ENCODE results near the gene PRKCSH. TPM values are rescaled to one million over a fixed set of nuclear protein-coding genes. Genes with fewer than 3 reads are reported as not detected.

The PRKCSH gene
- total RNA-seq, 1 experiment from 2014 or later: 399 TPM

- ATAC-seq (no peak), DNase-seq (ENCODE audit: low read depth, low spot score) (no peak)
- ChIA-PET POLR2A (no interaction called here), CTCF (no interaction called here)
- Histone ChIP-seq H3K9me3 (ENCODE audit: control insufficient read depth, insufficient read depth, low read depth, low read length) (no peaks in the 10 kb centered on the region), H3K4me3 (ENCODE audit: low read depth in 2 of 2, low read length in 2 of 2) (no peak overlapping the region), H3K4me1 (ENCODE audit: control insufficient read depth, insufficient read depth, low read length) (no peaks in the 10 kb centered on the region), H3K36me3 (ENCODE audit: control insufficient read depth, insufficient read depth, low read length) (no peaks in the 10 kb centered on the region), H3K27ac (ENCODE audit: low read length) (no peak overlapping the region), H3K27me3 (ENCODE audit: control insufficient read depth, insufficient read depth, low read length) (no peaks in the 10 kb centered on the region)
- no TSS peak for BruUV-seq (replicated peaks)
- in situ Hi-C loops (cut with HindIII; ENCODE audit: low pct_unique_long_range_greater_than_20kb, low sequenced_read_pairs) (no loop called here), intact Hi-C loops (cut with micrococcal nuclease; ENCODE audit: unreplicated experiment) (no loop called here)
- TF ChIP-seq REST (IDR thresholded peaks at IDR 0.05; ENCODE audit: insufficient read depth in 1 of 2, low read depth in 2 of 2, low read length in 1 of 2): no peak
- no peak for TF ChIP-seq SIN3A (IDR thresholded peaks at IDR 0.05; ENCODE audit: borderline replicate concordance, insufficient read depth, low read depth, low read length)
- TF ChIP-seq, protein P1, sequence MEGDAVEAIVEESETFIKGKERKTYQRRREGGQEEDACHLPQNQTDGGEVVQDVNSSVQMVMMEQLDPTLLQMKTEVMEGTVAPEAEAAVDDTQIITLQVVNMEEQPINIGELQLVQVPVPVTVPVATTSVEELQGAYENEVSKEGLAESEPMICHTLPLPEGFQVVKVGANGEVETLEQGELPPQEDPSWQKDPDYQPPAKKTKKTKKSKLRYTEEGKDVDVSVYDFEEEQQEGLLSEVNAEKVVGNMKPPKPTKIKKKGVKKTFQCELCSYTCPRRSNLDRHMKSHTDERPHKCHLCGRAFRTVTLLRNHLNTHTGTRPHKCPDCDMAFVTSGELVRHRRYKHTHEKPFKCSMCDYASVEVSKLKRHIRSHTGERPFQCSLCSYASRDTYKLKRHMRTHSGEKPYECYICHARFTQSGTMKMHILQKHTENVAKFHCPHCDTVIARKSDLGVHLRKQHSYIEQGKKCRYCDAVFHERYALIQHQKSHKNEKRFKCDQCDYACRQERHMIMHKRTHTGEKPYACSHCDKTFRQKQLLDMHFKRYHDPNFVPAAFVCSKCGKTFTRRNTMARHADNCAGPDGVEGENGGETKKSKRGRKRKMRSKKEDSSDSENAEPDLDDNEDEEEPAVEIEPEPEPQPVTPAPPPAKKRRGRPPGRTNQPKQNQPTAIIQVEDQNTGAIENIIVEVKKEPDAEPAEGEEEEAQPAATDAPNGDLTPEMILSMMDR (IDR thresholded peaks at IDR 0.05): no peak
- no peak for TF ChIP-seq POLR2AphosphoS5 (IDR thresholded peaks at IDR 0.05; ENCODE audit: low read depth, low read length)
- TF ChIP-seq TCF7L2 (IDR thresholded peaks at IDR 0.05; ENCODE audit: low read depth, low read length): no peak
Observed at GRCh38 chr19:11400798-11401197, 34.6 kb upstream of the PRKCSH start.

DNA sequence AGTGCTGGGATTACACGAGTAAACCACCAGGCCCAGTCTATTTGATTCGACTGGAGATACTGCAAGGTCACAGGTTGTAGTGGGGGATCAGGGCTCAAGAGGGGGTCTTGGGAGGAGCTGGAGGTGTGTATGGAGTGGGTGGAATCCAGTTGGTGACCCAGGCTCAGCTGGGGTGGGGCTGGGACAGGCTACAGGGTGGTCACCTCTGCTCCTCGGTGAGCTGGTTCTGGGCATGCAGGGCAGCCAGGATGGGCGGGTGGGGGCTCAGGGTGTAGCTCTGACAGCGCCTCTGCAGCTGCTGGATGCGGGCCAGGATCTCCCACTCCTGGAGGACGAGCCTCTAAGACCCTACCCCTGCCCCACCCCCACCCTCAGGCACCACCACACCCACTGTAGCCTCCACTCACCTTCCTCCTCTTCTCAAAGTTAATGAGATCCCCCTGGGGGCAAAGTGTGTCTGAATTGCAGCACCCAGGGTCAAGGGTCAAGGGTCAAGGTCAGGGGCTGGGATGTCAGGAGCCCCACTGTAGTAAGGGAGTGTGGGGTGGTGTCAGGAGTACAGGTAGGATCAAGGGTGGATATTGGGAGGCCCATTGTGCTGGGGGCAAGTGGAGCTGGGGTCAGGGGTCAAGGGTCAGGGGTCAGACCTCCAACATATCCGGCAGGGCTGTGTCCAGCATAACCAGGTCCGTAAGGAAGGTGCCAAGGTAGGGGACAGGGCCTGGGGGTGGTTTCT, 33.5 kb upstream of the PRKCSH start:
- ChIA-PET POLR2A (no interaction called here), CTCF (no interaction called here)
- ATAC-seq (no peak), DNase-seq (ENCODE audit: low read depth, low spot score) (no peak)
- intact Hi-C loops (cut with micrococcal nuclease; ENCODE audit: unreplicated experiment) (no loop called here), in situ Hi-C loops (cut with HindIII; ENCODE audit: low pct_unique_long_range_greater_than_20kb, low sequenced_read_pairs) (no loop called here)
- no peak overlapping the region for H3K27ac ChIP-seq (ENCODE audit: low read length)
- no peaks in the 10 kb centered on the region for H3K4me1 ChIP-seq (ENCODE audit: control insufficient read depth, insufficient read depth, low read length)
- no peaks in the 10 kb centered on the region for H3K9me3 ChIP-seq (ENCODE audit: control insufficient read depth, insufficient read depth, low read depth, low read length)
- no peaks in the 10 kb centered on the region for H3K36me3 ChIP-seq (ENCODE audit: control insufficient read depth, insufficient read depth, low read length)
- no peak for TF ChIP-seq POLR2AphosphoS5 (IDR thresholded peaks at IDR 0.05; ENCODE audit: low read depth, low read length)
- TF ChIP-seq TCF7L2 (IDR thresholded peaks at IDR 0.05; ENCODE audit: low read depth, low read length): no peak
- no peak for TF ChIP-seq REST (IDR thresholded peaks at IDR 0.05; ENCODE audit: insufficient read depth in 1 of 2, low read depth in 2 of 2, low read length in 1 of 2)
- TF ChIP-seq, protein P1 (IDR thresholded peaks at IDR 0.05): no peak
- no peak for TF ChIP-seq SIN3A (IDR thresholded peaks at IDR 0.05; ENCODE audit: borderline replicate concordance, insufficient read depth, low read depth, low read length)
- BruUV-seq (replicated peaks): no TSS peak
- H3K4me3 ChIP-seq (ENCODE audit: low read depth in 2 of 2, low read length in 2 of 2): no peak overlapping the region
- no peaks in the 10 kb centered on the region for H3K27me3 ChIP-seq (ENCODE audit: control insufficient read depth, insufficient read depth, low read length)

Data from Panc1 (cell line).